WTC11 (cell line): ENCODE data around the gene BLMH. TPM values are rescaled to one million over a fixed set of nuclear protein-coding genes. Genes with fewer than 3 reads are reported as not detected.

ENCODE experiments used
- ATAC-seq: fragments of 200-7000 bp; cut with Tn5 transposase; 2 replicates; pipeline ENCODE4 v1.10.0; 2021; ENCODE audit warnings: mild to moderate bottlenecking, moderate library complexity
- CTCF ChIA-PET: fragments of 300-600 bp; sonication (Branson Sonifier 250); formaldehyde crosslinking; loops from one replicate; lab custom pipeline; 2021; ENCODE audit warnings: antibody characterized with exemption; lab: Charles Lee
- POLR2A ChIA-PET: fragments of 350-600 bp; sonication (Branson Sonifier 250); formaldehyde crosslinking; loops from one replicate; lab custom pipeline; 2021; ENCODE audit warnings: antibody characterized with exemption; lab: Charles Lee
- DNase-seq: peaks from one replicate; pipeline ENCODE4 v3.0.0; 2021; ENCODE audit warnings: low spot score
- H3K27ac Mint-ChIP-seq: 2 replicates; pipeline ENCODE4 v1.8.0; 2021; ENCODE audit warnings: mixed read lengths
- H3K27me3 Mint-ChIP-seq: 2 replicates; pipeline ENCODE4 v1.8.0; 2021; ENCODE audit warnings: low read depth, mild to moderate bottlenecking, moderate library complexity, mixed read lengths
- H3K36me3 Mint-ChIP-seq: 2 replicates; pipeline ENCODE4 v1.8.0; 2021; ENCODE audit warnings: mixed read lengths
- H3K4me1 Mint-ChIP-seq: 2 replicates; pipeline ENCODE4 v1.8.0; 2022; ENCODE audit warnings: mixed read lengths
- H3K4me3 Mint-ChIP-seq: 2 replicates; pipeline ENCODE4 v1.8.0; 2021; ENCODE audit warnings: mild to moderate bottlenecking, moderate library complexity, mixed read lengths
- H3K9me3 Mint-ChIP-seq: 2 replicates; pipeline ENCODE4 v1.8.0; 2021; ENCODE audit warnings: mixed read lengths
- CBFB ChIP-seq: sonication (generic); formaldehyde crosslinking; IDR thresholded peaks from 2 replicates; pipeline ENCODE4 v1.8.1; 2022; ENCODE audit warnings: mild to moderate bottlenecking, low read depth, missing genetic modification reagents
- CREM ChIP-seq: sonication (generic); formaldehyde crosslinking; IDR thresholded peaks from 2 replicates; pipeline ENCODE4 v1.8.1; 2022; ENCODE audit warnings: mild to moderate bottlenecking, missing genetic modification reagents, moderate library complexity
- E2F1 ChIP-seq: sonication (generic); formaldehyde crosslinking; IDR thresholded peaks from 2 replicates; pipeline ENCODE4 v1.8.0; 2022; ENCODE audit warnings: mild to moderate bottlenecking, missing genetic modification reagents
- ESRRA ChIP-seq: sonication (generic); formaldehyde crosslinking; IDR thresholded peaks from 2 replicates; pipeline ENCODE4 v1.8.1; 2022; ENCODE audit warnings: mild to moderate bottlenecking, missing genetic modification reagents, borderline replicate concordance
- JUN ChIP-seq: sonication (generic); formaldehyde crosslinking; IDR thresholded peaks from 2 replicates; pipeline ENCODE4 v1.8.0; 2023; ENCODE audit warnings: mild to moderate bottlenecking, missing genetic modification reagents
- MYBL2 ChIP-seq: sonication (generic); formaldehyde crosslinking; IDR thresholded peaks from 2 replicates; pipeline ENCODE4 v1.8.1; 2023; ENCODE audit warnings: mild to moderate bottlenecking, moderate library complexity, missing genetic modification reagents
- NFYB ChIP-seq: sonication (generic); formaldehyde crosslinking; conservative IDR thresholded peaks from 2 replicates; pipeline ENCODE4 v1.8.0; 2022; ENCODE audit warnings: low read depth, missing genetic modification reagents
- TP53 ChIP-seq: sonication (generic); formaldehyde crosslinking; IDR thresholded peaks from 2 replicates; pipeline ENCODE4 v1.8.1; 2023; ENCODE audit warnings: mild to moderate bottlenecking, missing genetic modification reagents
- ZNF512 ChIP-seq: sonication (generic); formaldehyde crosslinking; IDR thresholded peaks from 2 replicates; pipeline ENCODE4 v1.8.1; 2022; ENCODE audit warnings: missing genetic modification reagents, borderline replicate concordance
- total RNA-seq: library from RNA; stranded (reverse); gene quantifications from 3 replicates; pipeline ENCODE4 v1.2.3, GENCODE V29; 2021
- TF ChIP-seq, protein P1 (sequence below): sonication (generic); formaldehyde crosslinking; IDR thresholded peaks from 2 replicates; pipeline ENCODE4 v1.8.1; 2022; ENCODE audit warnings: mild to moderate bottlenecking, missing genetic modification reagents, moderate library complexity, borderline replicate concordance
- TF ChIP-seq, protein P2 (sequence below): sonication (generic); formaldehyde crosslinking; IDR thresholded peaks from 2 replicates; pipeline ENCODE4 v1.8.0; 2022; ENCODE audit warnings: mild to moderate bottlenecking, missing genetic modification reagents
- TF ChIP-seq, protein P3 (sequence below): fragments of 250-450 bp; sonication (Bioruptor Pico); IDR thresholded peaks from 2 replicates; pipeline ENCODE4 v1.9.0; 2021; ENCODE audit warnings: mild to moderate bottlenecking

BLMH gene
- total RNA-seq, 1 experiment from 2014 or later, result 63.9 TPM

DNA sequence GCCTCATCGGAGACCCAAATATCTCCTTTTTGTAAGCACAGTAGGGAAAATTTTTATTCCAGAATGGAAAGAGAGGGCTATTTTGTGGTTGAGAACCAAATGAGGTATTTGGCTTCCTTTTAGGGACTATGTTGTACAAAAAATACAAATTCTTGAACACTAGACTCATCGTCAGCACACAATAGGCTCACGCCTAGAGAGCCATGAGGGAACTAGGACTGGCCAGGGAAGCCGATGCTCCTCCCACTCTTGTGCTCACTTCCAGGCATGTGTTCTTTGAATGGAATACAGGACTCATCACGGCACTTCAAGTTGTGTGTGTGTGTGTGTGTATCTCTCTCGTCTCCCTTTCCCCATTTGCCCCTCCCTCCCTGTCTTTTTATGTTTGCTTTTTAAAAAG lies 17.8 kb upstream of the BLMH start (continued):
- TF ChIP-seq E2F1 (CRISPR knock-in tag), result no peak
- TF ChIP-seq, protein P1, sequence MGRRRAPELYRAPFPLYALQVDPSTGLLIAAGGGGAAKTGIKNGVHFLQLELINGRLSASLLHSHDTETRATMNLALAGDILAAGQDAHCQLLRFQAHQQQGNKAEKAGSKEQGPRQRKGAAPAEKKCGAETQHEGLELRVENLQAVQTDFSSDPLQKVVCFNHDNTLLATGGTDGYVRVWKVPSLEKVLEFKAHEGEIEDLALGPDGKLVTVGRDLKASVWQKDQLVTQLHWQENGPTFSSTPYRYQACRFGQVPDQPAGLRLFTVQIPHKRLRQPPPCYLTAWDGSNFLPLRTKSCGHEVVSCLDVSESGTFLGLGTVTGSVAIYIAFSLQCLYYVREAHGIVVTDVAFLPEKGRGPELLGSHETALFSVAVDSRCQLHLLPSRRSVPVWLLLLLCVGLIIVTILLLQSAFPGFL (CRISPR knock-in tag), result no peak
- TF ChIP-seq, all 79 proteins: peak for 0

DNA sequence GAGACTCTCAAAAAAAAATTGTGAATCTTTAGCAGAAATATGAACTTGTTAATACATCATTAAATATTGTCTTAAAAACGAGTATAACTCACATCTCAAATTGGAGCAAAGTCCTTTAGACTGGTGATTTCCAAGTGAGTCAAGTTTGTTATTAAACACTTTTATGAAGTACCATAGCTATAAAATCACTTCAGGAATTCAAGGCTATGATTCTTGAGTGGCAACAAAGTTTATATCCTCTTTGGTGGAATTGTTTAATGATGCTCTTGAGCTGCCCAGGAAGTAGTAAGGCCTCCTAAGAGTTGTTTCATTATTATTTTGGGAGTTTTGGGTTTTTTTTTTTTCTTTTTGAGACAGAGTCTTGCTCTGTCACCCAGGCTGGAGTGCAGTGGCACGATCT lies 16.7 kb upstream of the BLMH start:
- Mint-ChIP-seq H3K36me3 (no peaks in the 10 kb centered on the region), H3K27ac (no peak overlapping the region), H3K4me1 (no peaks in the 10 kb centered on the region), H3K4me3 (no peak overlapping the region), H3K9me3 (no peaks in the 10 kb centered on the region), H3K27me3 (no peaks in the 10 kb centered on the region)
- ATAC-seq, result no peak
- POLR2A ChIA-PET, result no interaction called here
- CTCF ChIA-PET, result interaction anchor here (0.9 kb wide), 1 partner anchor 16 kb away, joined by 3 read pairs; the partner anchor contains the start of gene BLMH
- no peak for DNase-seq
- no peak for TF ChIP-seq CREM (CRISPR knock-in tag)
- TF ChIP-seq, protein P2, sequence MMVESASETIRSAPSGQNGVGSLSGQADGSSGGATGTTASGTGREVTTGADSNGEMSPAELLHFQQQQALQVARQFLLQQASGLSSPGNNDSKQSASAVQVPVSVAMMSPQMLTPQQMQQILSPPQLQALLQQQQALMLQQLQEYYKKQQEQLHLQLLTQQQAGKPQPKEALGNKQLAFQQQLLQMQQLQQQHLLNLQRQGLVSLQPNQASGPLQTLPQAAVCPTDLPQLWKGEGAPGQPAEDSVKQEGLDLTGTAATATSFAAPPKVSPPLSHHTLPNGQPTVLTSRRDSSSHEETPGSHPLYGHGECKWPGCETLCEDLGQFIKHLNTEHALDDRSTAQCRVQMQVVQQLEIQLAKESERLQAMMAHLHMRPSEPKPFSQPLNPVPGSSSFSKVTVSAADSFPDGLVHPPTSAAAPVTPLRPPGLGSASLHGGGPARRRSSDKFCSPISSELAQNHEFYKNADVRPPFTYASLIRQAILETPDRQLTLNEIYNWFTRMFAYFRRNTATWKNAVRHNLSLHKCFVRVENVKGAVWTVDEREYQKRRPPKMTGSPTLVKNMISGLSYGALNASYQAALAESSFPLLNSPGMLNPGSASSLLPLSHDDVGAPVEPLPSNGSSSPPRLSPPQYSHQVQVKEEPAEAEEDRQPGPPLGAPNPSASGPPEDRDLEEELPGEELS (CRISPR knock-in tag), result no peak
- TF ChIP-seq ESRRA (CRISPR knock-in tag), result no peak
- TF ChIP-seq JUN (CRISPR knock-in tag), result no peak
- no peak for TF ChIP-seq TP53 (CRISPR knock-in tag)
- TF ChIP-seq, protein P3, sequence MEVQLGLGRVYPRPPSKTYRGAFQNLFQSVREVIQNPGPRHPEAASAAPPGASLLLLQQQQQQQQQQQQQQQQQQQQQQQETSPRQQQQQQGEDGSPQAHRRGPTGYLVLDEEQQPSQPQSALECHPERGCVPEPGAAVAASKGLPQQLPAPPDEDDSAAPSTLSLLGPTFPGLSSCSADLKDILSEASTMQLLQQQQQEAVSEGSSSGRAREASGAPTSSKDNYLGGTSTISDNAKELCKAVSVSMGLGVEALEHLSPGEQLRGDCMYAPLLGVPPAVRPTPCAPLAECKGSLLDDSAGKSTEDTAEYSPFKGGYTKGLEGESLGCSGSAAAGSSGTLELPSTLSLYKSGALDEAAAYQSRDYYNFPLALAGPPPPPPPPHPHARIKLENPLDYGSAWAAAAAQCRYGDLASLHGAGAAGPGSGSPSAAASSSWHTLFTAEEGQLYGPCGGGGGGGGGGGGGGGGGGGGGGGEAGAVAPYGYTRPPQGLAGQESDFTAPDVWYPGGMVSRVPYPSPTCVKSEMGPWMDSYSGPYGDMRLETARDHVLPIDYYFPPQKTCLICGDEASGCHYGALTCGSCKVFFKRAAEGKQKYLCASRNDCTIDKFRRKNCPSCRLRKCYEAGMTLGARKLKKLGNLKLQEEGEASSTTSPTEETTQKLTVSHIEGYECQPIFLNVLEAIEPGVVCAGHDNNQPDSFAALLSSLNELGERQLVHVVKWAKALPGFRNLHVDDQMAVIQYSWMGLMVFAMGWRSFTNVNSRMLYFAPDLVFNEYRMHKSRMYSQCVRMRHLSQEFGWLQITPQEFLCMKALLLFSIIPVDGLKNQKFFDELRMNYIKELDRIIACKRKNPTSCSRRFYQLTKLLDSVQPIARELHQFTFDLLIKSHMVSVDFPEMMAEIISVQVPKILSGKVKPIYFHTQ (CRISPR knock-in tag), result no peak
- no peak for TF ChIP-seq MYBL2 (CRISPR knock-in tag)

DNA sequence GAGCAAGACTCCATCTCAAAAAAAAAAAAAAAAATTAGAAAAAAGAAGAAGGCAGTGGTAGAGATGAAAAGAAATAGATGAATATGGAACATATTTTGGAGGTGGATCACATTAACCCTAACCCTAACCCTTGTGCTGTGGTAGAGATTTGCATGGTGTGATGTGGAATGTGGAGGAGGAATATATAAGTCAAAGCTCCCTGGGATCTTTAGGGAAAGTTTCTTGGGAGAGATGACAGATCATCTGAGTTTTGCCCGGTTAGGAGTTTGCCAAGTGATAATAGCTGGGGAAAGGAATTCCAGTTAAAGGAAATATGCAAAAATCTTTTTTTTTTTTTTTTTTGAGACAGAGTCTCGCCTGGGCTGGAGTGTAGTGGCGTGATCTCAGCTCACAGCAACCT lies 13.0 kb upstream of the BLMH start:
- POLR2A ChIA-PET, result interaction anchor here (0.7 kb wide), 1 partner anchor 171 kb away, joined by 3 read pairs; no protein-coding TSS in a partner anchor
- TF ChIP-seq ZNF512 (no peak), NFYB (no peak), CBFB (CRISPR knock-in tag) (no peak)
- TF ChIP-seq, all 79 proteins: peak for 0

More for the DNA sequence above, 13.0 kb upstream of the BLMH start:
- H3K4me1 Mint-ChIP-seq, result no peaks in the 10 kb centered on the region
- CTCF ChIA-PET, result interaction anchor here (1.5 kb wide), 1 partner anchor 200 kb away, joined by 4 read pairs; no protein-coding TSS in a partner anchor
- H3K4me3 Mint-ChIP-seq, result no peak overlapping the region
- DNase-seq, result no peak
- no peak for ATAC-seq
- no peak overlapping the region for H3K27ac Mint-ChIP-seq
- H3K27me3 Mint-ChIP-seq, result no peaks in the 10 kb centered on the region
- peaks cover 12% of the 10 kb centered on the region; the same call in 1 of the 2 replicates for H3K9me3 Mint-ChIP-seq
- no peaks in the 10 kb centered on the region for H3K36me3 Mint-ChIP-seq
